OCI-LY7 (cell line): Measurements from ENCODE around the gene WEE2. TPM values are rescaled to one million over a fixed set of nuclear protein-coding genes. Genes with fewer than 3 reads are reported as not detected.

Experiments
- BruUV-seq: library from RNA; stranded (reverse); fragments of 400-500 nt; replicated peaks from 2 replicates; lab custom pipeline; 2021; lab: Mats Ljungman, UMichigan
- CTCF ChIA-PET: fragments of 300-600 bp; sonication (Branson Sonifier 250); formaldehyde crosslinking; loops from one replicate; lab custom pipeline; 2022; ENCODE audit warnings: antibody characterized with exemption; ENCODE audit not compliant: unreplicated experiment; lab: Charles Lee
- POLR2A ChIA-PET: fragments of 300-600 bp; sonication (Branson Sonifier 250); formaldehyde crosslinking; loops from one replicate; lab custom pipeline; 2022; ENCODE audit warnings: antibody characterized with exemption; lab: Charles Lee
- DNase-seq: peaks from one replicate; pipeline ENCODE4 v3.0.0-alpha.2; 2015; ENCODE audit warnings: low spot score
- H2AFZ ChIP-seq: fragments of 200-600 bp; sonication (generic), shearing (Covaris generic); 2 replicates; pipeline ENCODE4 v1.6.1; 2014; ENCODE audit warnings: mild to moderate bottlenecking, antibody characterized with exemption, low read length, moderate library complexity
- H3K27ac ChIP-seq: fragments of 200-600 bp; sonication (generic); 2 replicates; pipeline ENCODE4 v1.5.1; 2014; ENCODE audit warnings: mixed run types, low read depth, mild to moderate bottlenecking, moderate library complexity, low read length, inconsistent platforms; ENCODE audit not compliant: poor library complexity, severe bottlenecking
- H3K36me3 ChIP-seq: fragments of 200-600 bp; sonication (generic); 2 replicates; pipeline ENCODE4 v1.6.1; 2014; ENCODE audit warnings: mild to moderate bottlenecking, antibody characterized with exemption, low read length, moderate library complexity, mixed read lengths; ENCODE audit not compliant: insufficient read depth
- H3K4me1 ChIP-seq: fragments of 200-600 bp; sonication (generic); 2 replicates; pipeline ENCODE4 v1.5.1; 2014; ENCODE audit warnings: mild to moderate bottlenecking, low read length; ENCODE audit not compliant: insufficient read depth, poor library complexity, severe bottlenecking
- H3K4me2 ChIP-seq: fragments of 200-600 bp; sonication (generic); 2 replicates; pipeline ENCODE4 v1.6.1; 2014; ENCODE audit warnings: mild to moderate bottlenecking, low read length
- H3K4me3 ChIP-seq: fragments of 200-600 bp; sonication (generic); 2 replicates; pipeline ENCODE4 v1.5.1; 2014; ENCODE audit warnings: mild to moderate bottlenecking, low read depth, low read length; ENCODE audit not compliant: poor library complexity, severe bottlenecking
- H3K79me2 ChIP-seq: fragments of 200-600 bp; sonication (generic); 2 replicates; pipeline ENCODE4 v1.6.1; 2016; ENCODE audit warnings: low read depth, mild to moderate bottlenecking, low read length, moderate library complexity, mixed read lengths; ENCODE audit not compliant: insufficient read depth
- H3K9me2 ChIP-seq: fragments of 200-600 bp; sonication (generic); 2 replicates; pipeline ENCODE4 v1.6.1; 2016; ENCODE audit warnings: mild to moderate bottlenecking, low read length, mixed read lengths; ENCODE audit not compliant: insufficient read depth
- H3K9me3 ChIP-seq: fragments of 200-600 bp; sonication (generic); 2 replicates; pipeline ENCODE4 v1.6.1; 2014; ENCODE audit warnings: mild to moderate bottlenecking, mixed run types, low read length, mixed read lengths
- H4K20me1 ChIP-seq: fragments of 200-600 bp; sonication (generic); 2 replicates; pipeline ENCODE4 v1.6.1; 2014; ENCODE audit warnings: mild to moderate bottlenecking, antibody characterized with exemption, low read length, moderate library complexity, mixed read lengths; ENCODE audit not compliant: insufficient read depth
- CTCF ChIP-seq: fragments of 200-600 bp; sonication (generic); conservative IDR thresholded peaks from 2 replicates; pipeline ENCODE4 v1.5.1; 2014; ENCODE audit warnings: mild to moderate bottlenecking, antibody characterized with exemption, low read length, moderate library complexity, mixed read lengths
- EZH2phosphoT487 ChIP-seq: fragments of 200-600 bp; sonication (generic); IDR thresholded peaks from 2 replicates; pipeline ENCODE4 v1.6.1; 2018; ENCODE audit warnings: low read depth, borderline replicate concordance, mild to moderate bottlenecking, mixed run types, antibody characterized with exemption, low read length, moderate library complexity, mixed read lengths
- intact Hi-C: fragments of 100-400 bp; cut with micrococcal nuclease; formaldehyde crosslinking; loops from one replicate; pipeline ENCODE4 v1.10.0; 2022; ENCODE audit not compliant: unreplicated experiment
- small RNA-seq: library from RNA; depleted of rRNA; stranded (forward); fragments of <200 nt; gene quantifications from one replicate; pipeline ENCODE3, GENCODE V24; 2014
- total RNA-seq, 2 experiments: library from RNA; depleted of rRNA in 1 of 2; stranded (reverse); fragments of >200 nt in 1 of 2; shearing (Covaris generic) in 1 of 2; gene quantifications; 2 replicates each; pipeline ENCODE4 v1.2.3, GENCODE V29; 2014 to 2022

The WEE2 gene
- total RNA-seq, 2 experiments from 2014 or later = not detected

- Histone ChIP-seq H3K79me2 (no peaks in the 10 kb centered on the region), H3K9me3 (no peaks in the 10 kb centered on the region), H3K36me3 (peaks cover 13% of the 10 kb centered on the region), H3K4me1 (no peaks in the 10 kb centered on the region), H3K4me3 (no peak within 1 kb of the TSS), H3K9me2 (no peaks in the 10 kb centered on the region), H3K4me2 (no peak within 1 kb of the TSS), H3K27ac (no peak within 1 kb of the TSS), H4K20me1 (no peaks in the 10 kb centered on the region), H2AFZ (no peak within 1 kb of the TSS)
- ChIA-PET POLR2A (interaction anchor here (0.7 kb wide), 1 partner anchor 13 kb away, joined by 3 read pairs; no protein-coding TSS in a partner anchor), CTCF (no interaction called here)
- no TSS peak for BruUV-seq
- no peak for DNase-seq
- TF ChIP-seq CTCF = no peak
- no peak for TF ChIP-seq EZH2phosphoT487
- intact Hi-C loops = no loop called here
Measured at GRCh38 chr7:141776374-141776773, 68.2 kb downstream of the WEE2 start, which contains the start of gene TAS2R4. Gene TAS2R4 (plus strand): TSS chr7:141776674. CDS start chr7:141778489, 1,815 bp downstream.

Small RNAs within 50 kb of the gene (small RNA-seq; reads per million reads assigned to genes)
- gene RNU1-82P = not detected

Other genes starting within 250 kb of the WEE2 start
- 26.5 and 31.2 TPM in 2 replicates for gene AGK, start 156.9 kb upstream of the WEE2 start, total RNA-seq (2014; rRNA removed; shearing (Covaris generic))
- 33.6 and 40.5 TPM in 2 replicates for gene AGK, start 156.9 kb upstream of the WEE2 start, total RNA-seq (2022)
- gene DENND11, start 6.2 kb upstream of the WEE2 start, total RNA-seq (2014; rRNA removed; shearing (Covaris generic)) = 3.8 and 4.9 TPM in 2 replicates
- gene DENND11, start 6.2 kb upstream of the WEE2 start, total RNA-seq (2022) = 9.7 and 9.9 TPM in 2 replicates
- gene SSBP1, start 30.0 kb downstream of the WEE2 start, total RNA-seq (2014; rRNA removed; shearing (Covaris generic)) = 177 and 235 TPM in 2 replicates
- 157 and 178 TPM in 2 replicates for gene SSBP1, start 30.0 kb downstream of the WEE2 start, total RNA-seq (2022)
- gene TAS2R3, start 55.7 kb downstream of the WEE2 start, total RNA-seq (2014; rRNA removed; shearing (Covaris generic)) = 2.5 and 3.8 TPM in 2 replicates
- gene TAS2R3, start 55.7 kb downstream of the WEE2 start, total RNA-seq (2022) = 1.5 and 2.4 TPM in 2 replicates
- gene TAS2R4, start 68.3 kb downstream of the WEE2 start, total RNA-seq (2014; rRNA removed; shearing (Covaris generic)) = 1.6 and 2.4 TPM in 2 replicates
- 1.2 and 1.8 TPM in 2 replicates for gene TAS2R4, start 68.3 kb downstream of the WEE2 start, total RNA-seq (2022)
- gene TAS2R5, start 81.9 kb downstream of the WEE2 start, total RNA-seq (2014; rRNA removed; shearing (Covaris generic)) = 1.6 and 2.2 TPM in 2 replicates
- 1.3 and 1.8 TPM in 2 replicates for gene TAS2R5, start 81.9 kb downstream of the WEE2 start, total RNA-seq (2022)
- gene PRSS37, start 133.1 kb downstream of the WEE2 start, total RNA-seq (2014; rRNA removed; shearing (Covaris generic)) = not detected in 2 replicates
- not detected in 2 replicates for gene PRSS37, start 133.1 kb downstream of the WEE2 start, total RNA-seq (2022)
- gene OR9A4, start 208.0 kb downstream of the WEE2 start, total RNA-seq (2014; rRNA removed; shearing (Covaris generic)) = 0.06 TPM in 1 of 2 replicates, not detected in the other
- not detected in 2 replicates for gene OR9A4, start 208.0 kb downstream of the WEE2 start, total RNA-seq (2022)
- gene CLEC5A, start 238.6 kb downstream of the WEE2 start, total RNA-seq (2014; rRNA removed; shearing (Covaris generic)) = not detected in 2 replicates
- not detected in 2 replicates for gene CLEC5A, start 238.6 kb downstream of the WEE2 start, total RNA-seq (2022)